CD8-positive, alpha-beta memory T cell (primary cell): ENCODE results near the gene S100PBP. TPM values are rescaled to one million over a fixed set of nuclear protein-coding genes. Genes with fewer than 3 reads are reported as not detected.

Experiments used
- CTCF ChIA-PET: fragments of 350-600 bp; sonication (Branson Sonifier 250); formaldehyde crosslinking; loops from one replicate; lab custom pipeline; 2021; ENCODE audit warnings: antibody characterized with exemption; lab: Charles Lee
- POLR2A ChIA-PET: fragments of 350-600 bp; sonication (Branson Sonifier 250); formaldehyde crosslinking; loops from one replicate; lab custom pipeline; 2021; ENCODE audit warnings: antibody characterized with exemption; lab: Charles Lee
- DNase-seq, 5 donors: peaks; one replicate each; pipeline versions ENCODE4 v3.0.0 to v3.0.0-alpha.2; 2020 to 2022; ENCODE audit warnings: mixed read lengths in 1 of 5
- H3K27ac ChIP-seq: one replicate; pipeline ENCODE4 v1.7.0; 2013; ENCODE audit warnings: low read depth, mild to moderate bottlenecking, low read length, moderate library complexity
- H3K27me3 ChIP-seq: 2 replicates; pipeline ENCODE4 v1.7.0; 2013; ENCODE audit warnings: low read length, mild to moderate bottlenecking; ENCODE audit not compliant: insufficient read depth, poor library complexity, severe bottlenecking
- H3K36me3 ChIP-seq: 2 replicates; pipeline ENCODE4 v1.7.0; 2013; ENCODE audit warnings: mild to moderate bottlenecking, low read length, moderate library complexity; ENCODE audit not compliant: insufficient read depth
- H3K4me1 ChIP-seq: 2 replicates; pipeline ENCODE4 v1.7.0; 2013; ENCODE audit warnings: mild to moderate bottlenecking, low read length, moderate library complexity; ENCODE audit not compliant: insufficient read depth
- H3K4me3 ChIP-seq: 2 replicates; pipeline ENCODE4 v1.7.0; 2013; ENCODE audit warnings: mild to moderate bottlenecking, low read length
- H3K9me3 ChIP-seq: 2 replicates; pipeline ENCODE4 v1.7.0; 2013; ENCODE audit warnings: mild to moderate bottlenecking, low read length
- H3K27ac Mint-ChIP-seq, 8 donors: one replicate each; pipeline ENCODE4 v1.8.0; 2020 to 2021; ENCODE audit warnings: mixed read lengths in 8 of 8, mild to moderate bottlenecking in 6 of 8, inconsistent platforms in 3 of 8, moderate library complexity in 3 of 8
- H3K27me3 Mint-ChIP-seq, 2 donors: one replicate each; pipeline ENCODE4 v1.8.0; 2020 to 2021; ENCODE audit warnings: mixed read lengths in 2 of 2, mild to moderate bottlenecking in 1 of 2, moderate library complexity in 1 of 2
- H3K36me3 Mint-ChIP-seq, 3 donors: one replicate each; pipeline ENCODE4 v1.8.0; 2020 to 2021; ENCODE audit warnings: mixed read lengths in 3 of 3, inconsistent platforms in 1 of 3, mild to moderate bottlenecking in 1 of 3
- H3K4me1 Mint-ChIP-seq, 3 donors: one replicate each; pipeline ENCODE4 v1.8.0; 2020 to 2021; ENCODE audit warnings: mixed read lengths in 3 of 3, inconsistent platforms in 1 of 3, mild to moderate bottlenecking in 1 of 3
- H3K4me3 Mint-ChIP-seq, 7 donors: one replicate each; pipeline ENCODE4 v1.8.0; 2020 to 2021; ENCODE audit warnings: mixed read lengths in 7 of 7, mild to moderate bottlenecking in 6 of 7, moderate library complexity in 4 of 7, inconsistent platforms in 2 of 7
- H3K9me3 Mint-ChIP-seq, 5 donors: one replicate each; pipeline ENCODE4 v1.8.0; 2020 to 2022; ENCODE audit warnings: mixed read lengths in 5 of 5, mild to moderate bottlenecking in 3 of 5, moderate library complexity in 2 of 5, inconsistent platforms in 1 of 5
- polyA plus RNA-seq: library from polyadenylated mRNA; unstranded; fragments of 300-500 nt; fragmentation: Illumina TruSeq; gene quantifications from one replicate; pipeline ENCODE4 v1.2.3, GENCODE V29; 2021
- total RNA-seq, 2 experiments: library from RNA; stranded (reverse); gene quantifications; one replicate each; pipeline ENCODE4 v1.2.3, GENCODE V29; 2021

Gene S100PBP
- total and polyA plus RNA-seq, 3 experiments from 2014 or later = 17.3 to 30.6 (median 28.6) TPM

DNA sequence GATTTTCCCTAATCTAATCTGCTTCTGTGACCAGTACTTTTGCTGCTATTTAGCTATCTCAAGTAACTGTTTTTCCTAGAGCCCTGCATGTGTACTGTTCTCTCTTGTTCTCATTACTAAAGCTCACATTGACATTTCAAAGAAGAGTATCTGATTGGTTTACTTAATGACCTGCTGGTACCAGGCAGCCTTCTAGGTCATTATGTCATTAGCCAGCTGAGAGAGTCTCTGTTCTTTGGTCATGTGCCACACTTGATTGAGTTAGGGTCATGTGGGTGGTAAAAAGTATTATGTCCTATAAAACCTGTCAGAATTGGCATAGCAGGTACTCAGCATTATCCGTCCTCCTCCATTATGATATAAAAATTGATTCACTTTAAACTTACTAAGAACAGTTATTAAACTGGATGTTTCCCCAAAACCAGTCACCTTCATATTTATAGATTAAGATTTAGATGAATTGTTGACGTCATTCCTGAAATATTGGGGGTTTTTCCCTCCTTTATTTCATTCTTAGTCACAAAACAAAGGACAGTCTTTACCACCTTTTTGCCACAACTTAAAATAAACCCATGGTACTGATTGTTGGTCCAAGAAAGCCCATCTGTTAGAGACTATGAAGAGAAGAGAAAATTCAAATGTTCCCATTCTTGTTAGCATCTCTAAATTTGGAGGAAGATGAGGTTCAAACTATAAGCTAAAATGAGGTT lies 31.1 kb downstream of the S100PBP start:
- Histone ChIP-seq H3K36me3 (peaks cover 8% of the 10 kb centered on the region), H3K4me3 (no peak overlapping the region), H3K27ac (no peak overlapping the region), H3K9me3 (no peaks in the 10 kb centered on the region), H3K27me3 (no peaks in the 10 kb centered on the region), H3K4me1 (no peaks in the 10 kb centered on the region)
- CTCF ChIA-PET = interaction anchor here (1.2 kb wide), 1 partner anchor 76 kb away, joined by 3 read pairs; no protein-coding TSS in a partner anchor
- peaks cover 0 to 2% (median 0%) of the 10 kb centered on the region in 5 donors for H3K9me3 Mint-ChIP-seq
- peak overlapping the region in 3 of 8 donors; percentile 9 to 65 (median 33) for H3K27ac Mint-ChIP-seq
- DNase-seq = no peak
- POLR2A ChIA-PET = no interaction called here
- no peaks in the 10 kb centered on the region for H3K27me3 Mint-ChIP-seq
- H3K36me3 Mint-ChIP-seq = peaks cover 11 to 57% (median 15%) of the 10 kb centered on the region in 3 donors
- H3K4me3 Mint-ChIP-seq = no peak overlapping the region
- peaks cover 0 to 7% (median 5%) of the 10 kb centered on the region in 3 donors for H3K4me1 Mint-ChIP-seq

DNA sequence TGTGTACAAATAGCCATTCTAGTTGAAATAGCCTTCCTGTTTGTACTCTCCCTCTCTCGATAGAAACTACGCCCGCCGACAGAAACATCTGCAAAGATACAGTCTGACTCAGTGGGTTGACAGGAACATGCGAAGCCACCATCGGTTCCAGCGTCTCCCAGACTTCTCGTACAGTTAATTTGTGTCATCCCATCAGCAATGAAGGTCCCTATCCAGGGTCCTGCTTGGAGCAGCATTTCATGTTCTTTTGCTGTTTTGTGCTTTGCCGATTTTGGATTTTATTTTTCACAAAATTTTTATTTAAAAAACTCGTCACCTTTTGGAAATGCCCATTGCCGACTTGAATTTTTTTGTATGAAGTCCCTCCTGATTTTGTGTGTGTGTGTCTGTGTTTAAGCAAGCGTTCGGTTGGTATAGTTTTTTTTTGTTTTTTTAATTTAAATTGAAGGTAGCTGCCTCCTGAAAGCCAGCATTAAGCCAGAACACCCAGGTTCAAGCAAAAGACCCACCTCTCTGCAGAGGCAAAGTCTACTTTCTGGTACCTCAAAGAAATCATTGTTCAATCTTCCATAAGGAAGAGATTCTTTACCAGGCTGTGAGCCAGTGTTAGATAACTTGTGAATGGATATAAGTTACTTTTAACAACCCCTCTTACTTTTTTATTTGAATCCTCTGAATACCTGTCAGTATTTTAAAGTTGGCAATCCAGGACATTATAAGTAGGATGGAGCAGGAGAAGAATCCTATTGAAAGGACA lies 38.6 kb downstream of the S100PBP start:
- peaks cover 0 to 7% (median 0%) of the 10 kb centered on the region in 3 donors for H3K4me1 Mint-ChIP-seq
- peak overlapping the region in 2 of 8 donors; percentile 17 to 49 for H3K27ac Mint-ChIP-seq
- no peak overlapping the region for H3K4me3 Mint-ChIP-seq
- H3K4me3 ChIP-seq = no peak overlapping the region
- H3K27ac ChIP-seq = no peak overlapping the region
- H3K36me3 Mint-ChIP-seq = peaks cover 4 to 89% (median 22%) of the 10 kb centered on the region in 3 donors
- CTCF ChIA-PET = no interaction called here
- peaks cover 28% of the 10 kb centered on the region for H3K36me3 ChIP-seq
- H3K27me3 Mint-ChIP-seq = no peaks in the 10 kb centered on the region
- H3K9me3 ChIP-seq = no peaks in the 10 kb centered on the region
- DNase-seq = no peak
- H3K27me3 ChIP-seq = no peaks in the 10 kb centered on the region
- no peaks in the 10 kb centered on the region for H3K4me1 ChIP-seq
- POLR2A ChIA-PET = no interaction called here
- H3K9me3 Mint-ChIP-seq = no peaks in the 10 kb centered on the region

DNA sequence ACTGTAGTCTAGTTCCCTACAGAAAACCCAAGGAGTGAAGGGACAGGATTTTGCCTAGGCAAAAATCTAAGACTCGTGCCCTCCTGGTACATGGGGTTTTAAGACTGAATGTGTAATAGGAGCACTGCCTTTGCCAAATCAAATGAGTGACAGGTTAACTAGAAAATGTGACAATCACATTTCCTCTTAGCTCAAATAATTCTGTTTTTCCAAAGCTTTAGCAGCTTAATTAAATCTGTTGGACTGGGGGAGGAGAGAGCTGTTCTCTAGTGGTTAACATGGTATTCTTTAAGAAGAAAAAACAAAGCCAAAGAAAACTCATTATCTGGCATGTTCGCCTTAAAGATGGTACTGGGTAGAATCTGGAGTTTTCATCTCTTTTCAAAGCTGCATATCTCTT lies 40.7 kb downstream of the S100PBP start:
- peaks cover 20% of the 10 kb centered on the region for H3K36me3 ChIP-seq
- Mint-ChIP-seq H3K27me3 (no peaks in the 10 kb centered on the region), H3K36me3 (peaks cover 4 to 93% (median 25%) of the 10 kb centered on the region in 3 donors), H3K9me3 (no peaks in the 10 kb centered on the region), H3K4me1 (peaks cover 0 to 2% (median 0%) of the 10 kb centered on the region in 3 donors), H3K27ac (peak overlapping the region in 1 of 8 donors; percentile 14), H3K4me3 (no peak overlapping the region)
- H3K27ac ChIP-seq = no peak overlapping the region
- H3K27me3 ChIP-seq = no peaks in the 10 kb centered on the region
- ChIA-PET CTCF (no interaction called here), POLR2A (no interaction called here)
- DNase-seq = no peak
- H3K4me3 ChIP-seq = no peak overlapping the region
- H3K9me3 ChIP-seq = no peaks in the 10 kb centered on the region
- no peaks in the 10 kb centered on the region for H3K4me1 ChIP-seq

DNA sequence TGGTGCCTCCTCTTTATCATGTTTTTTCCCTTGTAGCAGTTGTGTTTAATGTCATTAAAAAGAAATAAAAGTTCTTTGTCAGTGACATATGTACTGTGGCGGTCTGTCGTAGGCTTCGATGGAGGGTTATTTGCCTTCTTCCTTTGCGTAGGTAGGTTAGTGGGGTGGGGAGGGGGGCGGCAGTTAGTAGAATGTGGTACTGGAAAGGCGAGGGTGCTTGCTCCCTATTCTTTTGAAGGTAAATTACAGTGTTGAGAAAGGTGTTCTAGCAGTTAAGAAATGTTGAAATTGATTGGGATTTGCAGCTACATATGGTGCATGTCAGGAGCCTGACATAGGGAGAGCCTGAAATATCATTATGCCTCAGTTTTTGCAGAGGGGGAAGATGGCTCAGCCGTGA lies 41.3 kb downstream of the S100PBP start:
- Mint-ChIP-seq H3K4me3 (no peak overlapping the region), H3K4me1 (peaks cover 0 to 2% (median 0%) of the 10 kb centered on the region in 3 donors), H3K27ac (peak overlapping the region in 1 of 8 donors; percentile 22), H3K36me3 (peaks cover 4 to 93% (median 23%) of the 10 kb centered on the region in 3 donors), H3K27me3 (no peaks in the 10 kb centered on the region), H3K9me3 (no peaks in the 10 kb centered on the region)
- H3K27me3 ChIP-seq = no peaks in the 10 kb centered on the region
- POLR2A ChIA-PET = no interaction called here
- no peak for DNase-seq
- CTCF ChIA-PET = no interaction called here
- H3K27ac ChIP-seq = no peak overlapping the region
- H3K4me3 ChIP-seq = no peak overlapping the region
- H3K36me3 ChIP-seq = peaks cover 20% of the 10 kb centered on the region
- H3K4me1 ChIP-seq = no peaks in the 10 kb centered on the region
- no peaks in the 10 kb centered on the region for H3K9me3 ChIP-seq

- no peaks in the 10 kb centered on the region for H3K9me3 Mint-ChIP-seq
- no peaks in the 10 kb centered on the region for H3K27me3 Mint-ChIP-seq
- Histone ChIP-seq H3K36me3 (peaks cover 13% of the 10 kb centered on the region), H3K4me1 (no peaks in the 10 kb centered on the region), H3K27ac (no peak overlapping the region), H3K9me3 (no peaks in the 10 kb centered on the region), H3K4me3 (no peak overlapping the region), H3K27me3 (no peaks in the 10 kb centered on the region)
- POLR2A ChIA-PET = no interaction called here
- CTCF ChIA-PET = interaction anchor here (1.3 to 1.6 kb wide), 2 partner anchors 12 to 147 kb away, joined by 5 read pairs; no protein-coding TSS in a partner anchor
- DNase-seq = no peak
- H3K4me3 Mint-ChIP-seq = no peak overlapping the region
- H3K36me3 Mint-ChIP-seq = peaks cover 4 to 93% (median 24%) of the 10 kb centered on the region in 3 donors
- peak overlapping the region in 1 of 8 donors; percentile 59 for H3K27ac Mint-ChIP-seq
- no peaks in the 10 kb centered on the region for H3K4me1 Mint-ChIP-seq
These were observed 42.5 kb downstream of the S100PBP start for GRCh38 chr1:32859915-32860314.

- H3K9me3 Mint-ChIP-seq = no peaks in the 10 kb centered on the region
- no peak for DNase-seq
- H3K27ac Mint-ChIP-seq = peak overlapping the region in 4 of 8 donors; percentile 48 to 66 (median 58)
- H3K27me3 Mint-ChIP-seq = no peaks in the 10 kb centered on the region
- Histone ChIP-seq H3K36me3 (peaks cover 9% of the 10 kb centered on the region), H3K27ac (no peak overlapping the region), H3K4me3 (no peak overlapping the region), H3K4me1 (no peaks in the 10 kb centered on the region), H3K27me3 (no peaks in the 10 kb centered on the region), H3K9me3 (no peaks in the 10 kb centered on the region)
- no peak overlapping the region for H3K4me3 Mint-ChIP-seq
- CTCF ChIA-PET = interaction anchor here (1.6 kb wide), 1 partner anchor 11 kb away, joined by 5 read pairs; no protein-coding TSS in a partner anchor
- POLR2A ChIA-PET = no interaction called here
- H3K4me1 Mint-ChIP-seq = no peaks in the 10 kb centered on the region
- peaks cover 4 to 87% (median 22%) of the 10 kb centered on the region in 3 donors for H3K36me3 Mint-ChIP-seq
These were observed 43.1 kb downstream of the S100PBP start for GRCh38 chr1:32860566-32860965.

DNA sequence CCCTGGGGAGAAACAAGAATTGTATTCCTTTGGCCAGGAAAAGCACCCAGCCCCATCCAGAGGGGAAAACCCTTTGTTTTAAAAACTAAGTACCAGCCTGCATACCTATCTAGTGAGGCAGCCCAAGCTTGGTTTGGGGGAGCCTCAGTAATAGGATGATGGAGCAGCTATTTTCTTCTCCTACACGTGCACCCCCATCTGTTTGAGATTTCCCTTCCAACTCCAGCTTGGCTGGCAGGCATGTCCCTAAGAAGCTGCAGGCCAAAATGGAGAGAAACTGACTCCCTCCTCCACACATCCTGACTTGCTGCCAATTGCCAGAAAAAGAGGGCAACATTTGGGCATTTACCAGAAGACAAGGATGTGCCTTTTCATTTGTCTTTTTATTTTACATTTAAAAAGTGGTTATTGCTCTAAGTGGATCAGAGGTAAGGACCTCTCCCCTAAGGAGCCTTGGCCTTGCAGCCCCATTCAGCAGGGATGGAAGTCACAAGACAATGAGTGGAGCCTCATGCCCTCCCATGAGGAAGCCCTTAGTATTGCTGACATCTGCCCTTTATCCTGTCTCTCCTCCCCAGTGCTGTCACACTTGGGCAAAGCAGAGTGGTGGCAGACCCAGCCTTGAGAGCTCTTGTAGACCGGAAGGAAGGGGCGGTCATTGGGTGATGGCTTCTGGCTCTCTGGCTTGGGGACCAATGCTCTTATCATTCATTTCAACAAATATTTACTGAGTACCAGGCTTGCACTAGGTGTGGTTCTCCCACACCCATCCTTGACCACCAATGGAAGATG lies 44.6 kb downstream of the S100PBP start:
- POLR2A ChIA-PET = interaction anchor here (0.6 kb wide), 1 partner anchor 38 kb away, joined by 6 read pairs; no protein-coding TSS in a partner anchor
- no peaks in the 10 kb centered on the region for H3K4me1 Mint-ChIP-seq
- CTCF ChIA-PET = interaction anchor here (1.5 to 1.6 kb wide), 2 partner anchors 14 to 149 kb away, joined by 3 to 4 read pairs; no protein-coding TSS in a partner anchor
- Histone ChIP-seq H3K27ac (no peak overlapping the region), H3K27me3 (no peaks in the 10 kb centered on the region), H3K9me3 (no peaks in the 10 kb centered on the region), H3K4me3 (no peak overlapping the region), H3K4me1 (no peaks in the 10 kb centered on the region), H3K36me3 (peaks cover under 1% of the 10 kb centered on the region)
- no peak for DNase-seq
- no peak overlapping the region for H3K4me3 Mint-ChIP-seq
- H3K9me3 Mint-ChIP-seq = no peaks in the 10 kb centered on the region
- peaks cover 4 to 76% (median 16%) of the 10 kb centered on the region in 3 donors for H3K36me3 Mint-ChIP-seq
- H3K27ac Mint-ChIP-seq = peak overlapping the region in 4 of 8 donors; percentile 17 to 78 (median 42)
- no peaks in the 10 kb centered on the region for H3K27me3 Mint-ChIP-seq
